Suprapubic skin (tissue), 4 donors: ENCODE measurements around the gene RTTN. TPM values are rescaled to one million over a fixed set of nuclear protein-coding genes. Genes with fewer than 3 reads are reported as not detected.

Source experiments
- DNase-seq, 2 donors: peaks; one replicate each; pipeline ENCODE4 v3.0.0-alpha.2; 2019; ENCODE audit warnings: low spot score in 2 of 2
- H3K27ac ChIP-seq: fragments of 200-600 bp; sonication (generic); one replicate; pipeline ENCODE4 v1.5.1; 2019
- H3K27me3 ChIP-seq: fragments of 200-600 bp; sonication (generic); one replicate; pipeline ENCODE4 v1.5.1; 2019
- H3K36me3 ChIP-seq: fragments of 200-600 bp; sonication (generic); one replicate; pipeline ENCODE4 v1.5.1; 2019
- H3K4me1 ChIP-seq: fragments of 200-600 bp; sonication (generic); one replicate; pipeline ENCODE4 v1.5.1; 2019
- H3K4me3 ChIP-seq: fragments of 200-600 bp; sonication (generic); one replicate; pipeline ENCODE4 v1.5.1; 2019; ENCODE audit warnings: mild to moderate bottlenecking
- H3K9me3 ChIP-seq: fragments of 200-600 bp; sonication (generic); one replicate; pipeline ENCODE4 v1.5.1; 2019
- EP300 ChIP-seq: sonication (generic); formaldehyde crosslinking; IDR thresholded peaks from one replicate; pipeline ENCODE4 v1.6.1; 2017; ENCODE audit warnings: antibody characterized with exemption
- POLR2A ChIP-seq, 2 donors: fragments of 450-650 bp; IDR thresholded peaks; one replicate each; pipeline ENCODE4 v1.6.1; 2017; ENCODE audit warnings: antibody characterized with exemption in 2 of 2, mild to moderate bottlenecking in 2 of 2, moderate library complexity in 2 of 2
- POLR2AphosphoS5 ChIP-seq, 3 donors: sonication (generic); formaldehyde crosslinking; IDR thresholded peaks; one replicate each; pipeline ENCODE4 v1.6.1; 2017; ENCODE audit warnings: antibody characterized with exemption in 3 of 3
- WGBS: methylation state at CpG from one replicate; pipeline ENCODE4 v1.1.5; 2018; 5-methylcytosine and 5-hydroxymethylcytosine counted together
- total RNA-seq, 4 donors: library from RNA; depleted of rRNA; stranded (reverse); fragments of >200 nt; gene quantifications; one replicate each; pipeline ENCODE4 v1.1.0, GENCODE V29; 2016
- TF ChIP-seq, protein P1 (sequence below), 2 donors: fragments of 200-600 bp in 1 of 2; fragments of 450-650 bp in 1 of 2; sonication (generic) in 1 of 2; IDR thresholded peaks; one replicate each; pipeline ENCODE4 v1.5.1; 2016 to 2019; ENCODE audit warnings: antibody characterized with exemption in 2 of 2, mild to moderate bottlenecking in 1 of 2, moderate library complexity in 1 of 2

The RTTN gene
- total RNA-seq, 4 donors from 2014 or later = 8.4 to 26.1 (median 12.5) TPM

DNA sequence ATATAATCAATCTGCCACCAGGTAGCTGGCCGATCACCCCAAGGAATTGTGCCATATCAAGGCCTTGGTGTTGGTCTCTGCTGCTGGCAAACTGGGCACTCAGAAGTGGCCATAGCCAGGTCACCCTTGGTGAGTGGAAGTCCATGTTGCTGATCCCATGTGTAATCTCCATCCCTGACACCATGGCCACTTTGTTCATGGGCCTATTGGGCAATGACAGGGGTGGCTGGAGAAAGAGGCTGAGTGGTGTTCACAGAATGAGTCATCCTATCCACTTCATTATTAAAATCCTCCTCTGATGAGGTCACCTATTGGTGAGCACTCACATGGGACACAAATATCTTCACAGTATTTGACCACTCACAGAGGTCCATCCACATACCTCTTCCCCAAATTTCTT, 231.1 kb downstream of the RTTN start:
- H3K36me3 ChIP-seq = peaks cover 4% of the 10 kb centered on the region
- H3K27me3 ChIP-seq = no peaks in the 10 kb centered on the region
- no peak overlapping the region for H3K27ac ChIP-seq
- no CpG with 5 or more reads among the region's 1 CpG for WGBS
- no peaks in the 10 kb centered on the region for H3K4me1 ChIP-seq
- DNase-seq = no peak
- peaks cover 21% of the 10 kb centered on the region for H3K9me3 ChIP-seq
- TF ChIP-seq POLR2AphosphoS5 (IDR thresholded peaks at IDR 0.05) (no peak), EP300 (no peak), POLR2A (IDR thresholded peaks at IDR 0.05) (no peak)
- TF ChIP-seq, protein P1, sequence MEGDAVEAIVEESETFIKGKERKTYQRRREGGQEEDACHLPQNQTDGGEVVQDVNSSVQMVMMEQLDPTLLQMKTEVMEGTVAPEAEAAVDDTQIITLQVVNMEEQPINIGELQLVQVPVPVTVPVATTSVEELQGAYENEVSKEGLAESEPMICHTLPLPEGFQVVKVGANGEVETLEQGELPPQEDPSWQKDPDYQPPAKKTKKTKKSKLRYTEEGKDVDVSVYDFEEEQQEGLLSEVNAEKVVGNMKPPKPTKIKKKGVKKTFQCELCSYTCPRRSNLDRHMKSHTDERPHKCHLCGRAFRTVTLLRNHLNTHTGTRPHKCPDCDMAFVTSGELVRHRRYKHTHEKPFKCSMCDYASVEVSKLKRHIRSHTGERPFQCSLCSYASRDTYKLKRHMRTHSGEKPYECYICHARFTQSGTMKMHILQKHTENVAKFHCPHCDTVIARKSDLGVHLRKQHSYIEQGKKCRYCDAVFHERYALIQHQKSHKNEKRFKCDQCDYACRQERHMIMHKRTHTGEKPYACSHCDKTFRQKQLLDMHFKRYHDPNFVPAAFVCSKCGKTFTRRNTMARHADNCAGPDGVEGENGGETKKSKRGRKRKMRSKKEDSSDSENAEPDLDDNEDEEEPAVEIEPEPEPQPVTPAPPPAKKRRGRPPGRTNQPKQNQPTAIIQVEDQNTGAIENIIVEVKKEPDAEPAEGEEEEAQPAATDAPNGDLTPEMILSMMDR (IDR thresholded peaks at IDR 0.05) = no peak
- no peak overlapping the region for H3K4me3 ChIP-seq

DNA sequence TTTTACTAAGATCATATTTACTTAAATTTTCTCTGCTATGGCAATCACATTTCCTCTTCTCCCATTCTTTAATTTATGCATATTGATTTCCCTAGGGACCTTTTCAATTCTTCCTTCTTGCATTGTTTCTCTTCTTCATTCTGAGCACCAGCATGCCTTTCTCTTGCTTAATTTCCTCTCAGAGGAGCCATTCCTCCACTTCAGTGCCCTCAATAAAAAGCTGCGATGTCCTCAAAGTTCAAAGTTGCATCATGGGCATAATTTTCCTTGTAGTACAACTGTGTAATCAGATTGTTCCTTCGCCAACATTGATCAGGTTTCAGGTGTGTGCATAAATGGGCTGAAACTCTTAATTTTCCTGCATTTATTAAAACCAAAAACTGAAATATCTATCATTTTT, 236.0 kb downstream of the RTTN start:
- Histone ChIP-seq H3K27me3 (no peaks in the 10 kb centered on the region), H3K4me1 (no peaks in the 10 kb centered on the region), H3K4me3 (no peak overlapping the region), H3K9me3 (peaks cover 11% of the 10 kb centered on the region), H3K27ac (no peak overlapping the region), H3K36me3 (no peaks in the 10 kb centered on the region)
- TF ChIP-seq POLR2AphosphoS5 (IDR thresholded peaks at IDR 0.05) = no peak
- TF ChIP-seq, protein P1 (IDR thresholded peaks at IDR 0.05) = no peak
- no peak for TF ChIP-seq POLR2A (IDR thresholded peaks at IDR 0.05)
- TF ChIP-seq EP300 = no peak
- 87% methylated on average over 2 of the region's 2 CpGs for WGBS
- no peak for DNase-seq

DNA sequence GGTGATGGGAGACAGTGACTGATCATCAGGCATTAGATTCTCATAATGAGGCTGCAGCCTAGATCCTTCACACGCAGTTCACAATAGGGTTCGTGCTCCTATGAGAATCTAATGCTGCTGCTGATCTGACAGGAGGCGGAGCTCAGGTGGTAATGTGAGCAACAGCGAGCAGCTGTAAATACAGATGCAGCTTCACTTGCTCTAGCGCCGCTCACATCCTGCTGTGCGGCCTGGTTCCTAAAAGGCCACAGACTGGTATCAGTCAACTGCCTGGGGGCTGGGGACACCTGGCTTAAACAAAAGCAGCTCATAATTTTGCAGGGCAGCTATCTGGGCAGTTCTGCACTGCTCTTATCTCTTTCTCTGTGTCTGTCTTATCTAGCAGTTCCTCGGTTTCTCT, 237.4 kb downstream of the RTTN start:
- Histone ChIP-seq H3K4me3 (no peak overlapping the region), H3K27me3 (no peaks in the 10 kb centered on the region), H3K4me1 (no peaks in the 10 kb centered on the region), H3K9me3 (peaks cover 11% of the 10 kb centered on the region), H3K36me3 (no peaks in the 10 kb centered on the region), H3K27ac (no peak overlapping the region)
- no peak for TF ChIP-seq POLR2AphosphoS5 (IDR thresholded peaks at IDR 0.05)
- TF ChIP-seq, protein P1 (IDR thresholded peaks at IDR 0.05) = no peak
- no peak for TF ChIP-seq EP300
- TF ChIP-seq POLR2A (IDR thresholded peaks at IDR 0.05) = no peak
- no peak for DNase-seq
- 65% methylated on average over 8 of the region's 8 CpGs for WGBS

DNA sequence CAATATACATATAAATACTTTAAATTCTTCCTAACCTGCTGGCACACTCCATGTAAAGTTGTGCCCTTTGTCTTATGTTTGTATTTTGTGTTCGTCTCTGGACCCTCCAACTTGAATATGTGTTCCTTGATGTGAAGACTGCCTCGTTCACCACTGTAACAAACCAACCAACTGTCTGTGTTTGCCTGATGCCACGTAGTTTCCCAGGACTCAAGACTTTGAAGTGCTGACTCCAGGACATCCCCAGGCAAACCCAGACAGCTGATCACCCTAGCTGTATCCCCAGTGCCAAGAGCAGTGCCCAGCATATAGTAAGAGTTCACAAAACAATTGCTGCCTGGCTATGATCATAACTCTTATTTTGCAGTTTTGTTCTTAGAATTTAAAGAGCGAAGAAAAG, 242.3 kb downstream of the RTTN start:
- no peaks in the 10 kb centered on the region for H3K27me3 ChIP-seq
- H3K4me1 ChIP-seq = no peaks in the 10 kb centered on the region
- no peak for DNase-seq
- no peaks in the 10 kb centered on the region for H3K9me3 ChIP-seq
- no peak overlapping the region for H3K27ac ChIP-seq
- no peak overlapping the region for H3K4me3 ChIP-seq
- H3K36me3 ChIP-seq = no peaks in the 10 kb centered on the region
- TF ChIP-seq POLR2A (IDR thresholded peaks at IDR 0.05) (no peak), POLR2AphosphoS5 (IDR thresholded peaks at IDR 0.05) (no peak), EP300 (no peak)
- TF ChIP-seq, protein P1 (IDR thresholded peaks at IDR 0.05) = no peak
- 93% methylated on average over 4 of the region's 4 CpGs for WGBS

DNA sequence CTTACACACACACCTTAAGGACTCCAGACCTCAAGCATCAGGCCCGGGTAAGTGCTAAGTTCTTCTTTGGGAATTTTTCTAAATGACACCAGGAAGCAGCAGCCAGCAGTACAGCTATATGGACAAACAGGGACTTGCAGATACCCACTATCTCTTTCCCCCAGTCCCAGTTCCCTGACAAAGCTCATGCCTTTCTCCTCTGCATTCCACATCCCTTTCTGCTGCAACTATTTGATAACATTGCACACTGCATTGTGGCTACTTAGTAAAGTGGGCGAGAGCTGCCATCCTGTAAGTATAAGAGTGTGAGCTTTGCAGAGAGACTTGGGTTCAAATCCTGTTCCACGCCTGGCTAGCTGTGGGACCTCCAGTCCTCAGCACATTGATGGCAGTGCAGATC, 243.8 kb downstream of the RTTN start:
- Histone ChIP-seq H3K4me1 (no peaks in the 10 kb centered on the region), H3K4me3 (no peak overlapping the region), H3K27me3 (no peaks in the 10 kb centered on the region), H3K36me3 (no peaks in the 10 kb centered on the region), H3K27ac (no peak overlapping the region), H3K9me3 (no peaks in the 10 kb centered on the region)
- 93% methylated on average over 3 of the region's 3 CpGs for WGBS
- DNase-seq = no peak
- TF ChIP-seq POLR2AphosphoS5 (IDR thresholded peaks at IDR 0.05) = no peak
- TF ChIP-seq, protein P1 (IDR thresholded peaks at IDR 0.05) = no peak
- no peak for TF ChIP-seq EP300
- TF ChIP-seq POLR2A (IDR thresholded peaks at IDR 0.05) = no peak
